Erythroblast (primary cell): ENCODE measurements around the gene ADARB2.

Experiments used
- GATA1 ChIP-seq: IDR thresholded peaks from 2 replicates; pipeline ENCODE4 v1.6.1; 2011; ENCODE audit warnings: low read depth, mild to moderate bottlenecking, control low read depth, low read length, moderate library complexity
- POLR2A ChIP-seq: IDR thresholded peaks from 2 replicates; pipeline ENCODE4 v1.6.1; 2011; ENCODE audit warnings: mild to moderate bottlenecking, low read length

GRCh38 chr10:1550616-1551015 lies 186.7 kb downstream of the ADARB2 start:
- TF ChIP-seq POLR2A (no peak), GATA1 (no peak)
